Testis (tissue), 3 donors: ENCODE results near the gene ATP11A. TPM values are rescaled to one million over a fixed set of nuclear protein-coding genes. Genes with fewer than 3 reads are reported as not detected.

Experiments used
- DNase-seq: peaks from one replicate; pipeline ENCODE4 v3.0.0-alpha.2; 2019
- H3K27ac ChIP-seq, 2 donors: fragments of 200-600 bp; sonication (generic); one replicate each; pipeline ENCODE4 v1.5.1; 2019
- H3K27me3 ChIP-seq: fragments of 200-600 bp; sonication (generic); one replicate; pipeline ENCODE4 v1.5.1; 2019
- H3K36me3 ChIP-seq: fragments of 200-600 bp; sonication (generic); one replicate; pipeline ENCODE4 v1.5.1; 2017; ENCODE audit warnings: low read depth; ENCODE audit errors: missing control alignments
- H3K4me1 ChIP-seq: fragments of 200-600 bp; sonication (generic); one replicate; pipeline ENCODE4 v1.5.1; 2019
- H3K4me3 ChIP-seq, 2 donors: fragments of 200-600 bp; sonication (generic); one replicate each; pipeline ENCODE4 v1.5.1; 2017 to 2019
- H3K9me3 ChIP-seq: fragments of 200-600 bp; sonication (generic); one replicate; pipeline ENCODE4 v1.5.1; 2017
- POLR2A ChIP-seq: fragments of 450-650 bp; IDR thresholded peaks from one replicate; pipeline ENCODE4 v1.6.1; 2017; ENCODE audit warnings: antibody characterized with exemption, mild to moderate bottlenecking, moderate library complexity
- WGBS, 2 donors: methylation state at CpG; one replicate each; pipeline ENCODE4 v1.1.5; 2018; 5-methylcytosine and 5-hydroxymethylcytosine counted together
- intact Hi-C: fragments of 100-400 bp; cut with DNase I; formaldehyde crosslinking; loops from one replicate; pipeline ENCODE4 v1.15.1; 2023; ENCODE audit warnings: low total_unique reads
- polyA plus RNA-seq: library from polyadenylated mRNA; stranded (reverse); fragments of 350-450 nt; fragmentation: Illumina TruSeq; extraction: RNeasy Lipid Tissue Mini Kit (QIAGEN cat#74804); gene quantifications from one replicate; pipeline ENCODE4 v1.2.3, GENCODE V29; 2014; ENCODE audit warnings: low read depth, low replicate concordance; ENCODE audit not compliant: insufficient read depth
- total RNA-seq, 2 donors: library from RNA; depleted of rRNA; stranded (reverse); fragments of >200 nt; gene quantifications; one replicate each; pipeline ENCODE4 v1.2.3, GENCODE V29; 2016
- TF ChIP-seq, protein P1 (sequence below), 3 experiments: fragments of 450-650 bp in 2 of 3; fragments of 200-600 bp in 1 of 3; sonication (generic) in 1 of 3; IDR thresholded peaks; one replicate each; pipeline ENCODE4 v1.5.1; 2016 to 2019; ENCODE audit warnings: antibody characterized with exemption in 3 of 3, mild to moderate bottlenecking in 2 of 3, moderate library complexity in 1 of 3

The ATP11A gene
- total and polyA plus RNA-seq, 3 donors from 2014 or later = 34.4 to 122 (median 112) TPM

- Histone ChIP-seq H3K36me3 (no peaks in the 10 kb centered on the region), H3K4me3 (no peak overlapping the region), H3K9me3 (no peaks in the 10 kb centered on the region), H3K27ac (no peak overlapping the region), H3K4me1 (peaks cover 7% of the 10 kb centered on the region), H3K27me3 (no peaks in the 10 kb centered on the region)
- no peak for DNase-seq
- intact Hi-C loops = no loop called here
- WGBS, 2 donors = 80 to 81% methylated on average over 15 to 25 of the region's 25 CpGs
- TF ChIP-seq, protein P1, sequence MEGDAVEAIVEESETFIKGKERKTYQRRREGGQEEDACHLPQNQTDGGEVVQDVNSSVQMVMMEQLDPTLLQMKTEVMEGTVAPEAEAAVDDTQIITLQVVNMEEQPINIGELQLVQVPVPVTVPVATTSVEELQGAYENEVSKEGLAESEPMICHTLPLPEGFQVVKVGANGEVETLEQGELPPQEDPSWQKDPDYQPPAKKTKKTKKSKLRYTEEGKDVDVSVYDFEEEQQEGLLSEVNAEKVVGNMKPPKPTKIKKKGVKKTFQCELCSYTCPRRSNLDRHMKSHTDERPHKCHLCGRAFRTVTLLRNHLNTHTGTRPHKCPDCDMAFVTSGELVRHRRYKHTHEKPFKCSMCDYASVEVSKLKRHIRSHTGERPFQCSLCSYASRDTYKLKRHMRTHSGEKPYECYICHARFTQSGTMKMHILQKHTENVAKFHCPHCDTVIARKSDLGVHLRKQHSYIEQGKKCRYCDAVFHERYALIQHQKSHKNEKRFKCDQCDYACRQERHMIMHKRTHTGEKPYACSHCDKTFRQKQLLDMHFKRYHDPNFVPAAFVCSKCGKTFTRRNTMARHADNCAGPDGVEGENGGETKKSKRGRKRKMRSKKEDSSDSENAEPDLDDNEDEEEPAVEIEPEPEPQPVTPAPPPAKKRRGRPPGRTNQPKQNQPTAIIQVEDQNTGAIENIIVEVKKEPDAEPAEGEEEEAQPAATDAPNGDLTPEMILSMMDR (IDR thresholded peaks at IDR 0.05) = no peak
- TF ChIP-seq POLR2A = no peak
Measured at GRCh38 chr13:112768795-112769481, 79.1 kb downstream of the ATP11A start.

GRCh38 chr13:112769615-112770014, 79.8 kb downstream of the ATP11A start:
- Histone ChIP-seq H3K4me1 (peaks cover 7% of the 10 kb centered on the region), H3K4me3 (no peak overlapping the region), H3K27me3 (no peaks in the 10 kb centered on the region), H3K27ac (no peak overlapping the region), H3K9me3 (no peaks in the 10 kb centered on the region), H3K36me3 (no peaks in the 10 kb centered on the region)
- 68 to 69% methylated on average over 8 to 18 of the region's 18 CpGs for WGBS, 2 donors
- no peak for DNase-seq
- no peak for TF ChIP-seq POLR2A
- TF ChIP-seq, protein P1 (IDR thresholded peaks at IDR 0.05) = no peak
- intact Hi-C loops = no loop called here

- DNase-seq = no peak
- intact Hi-C loops = no loop called here
- peaks cover 7% of the 10 kb centered on the region for H3K4me1 ChIP-seq
Measured at GRCh38 chr13:112770504-112770903, 80.7 kb downstream of the ATP11A start.

GRCh38 chr13:112771139-112771876, 81.5 kb downstream of the ATP11A start:
- TF ChIP-seq, protein P1 (IDR thresholded peaks at IDR 0.05) = no peak
- no peak for TF ChIP-seq POLR2A
- DNase-seq = no peak
- 89 to 92% methylated on average over 20 of the region's 20 CpGs for WGBS, 2 donors

More at GRCh38 chr13:112770504-112770903, 80.7 kb downstream of the ATP11A start:
- Histone ChIP-seq H3K4me3 (no peak overlapping the region), H3K27me3 (no peaks in the 10 kb centered on the region), H3K36me3 (no peaks in the 10 kb centered on the region), H3K9me3 (no peaks in the 10 kb centered on the region), H3K27ac (no peak overlapping the region)
- WGBS, 2 donors = 77 to 83% methylated on average over 16 to 26 of the region's 26 CpGs
- TF ChIP-seq POLR2A = no peak
- TF ChIP-seq, protein P1 (IDR thresholded peaks at IDR 0.05) = no peak

More at GRCh38 chr13:112771139-112771876, 81.5 kb downstream of the ATP11A start:
- intact Hi-C loops = no loop called here
- H3K4me1 ChIP-seq = peaks cover 7% of the 10 kb centered on the region
- no peaks in the 10 kb centered on the region for H3K36me3 ChIP-seq
- H3K4me3 ChIP-seq = no peak overlapping the region
- H3K27ac ChIP-seq = no peak overlapping the region
- H3K27me3 ChIP-seq = no peaks in the 10 kb centered on the region
- no peaks in the 10 kb centered on the region for H3K9me3 ChIP-seq
